NCI-H748 treated with DMSO at 0.1 percent for 48 hours (cell line): ENCODE results near the gene QSOX1.

Experiments used
- DNase-seq: peaks from one replicate; lab custom pipeline; 2025; lab: John Stamatoyannopoulos, UW

QSOX1 gene

DNA sequence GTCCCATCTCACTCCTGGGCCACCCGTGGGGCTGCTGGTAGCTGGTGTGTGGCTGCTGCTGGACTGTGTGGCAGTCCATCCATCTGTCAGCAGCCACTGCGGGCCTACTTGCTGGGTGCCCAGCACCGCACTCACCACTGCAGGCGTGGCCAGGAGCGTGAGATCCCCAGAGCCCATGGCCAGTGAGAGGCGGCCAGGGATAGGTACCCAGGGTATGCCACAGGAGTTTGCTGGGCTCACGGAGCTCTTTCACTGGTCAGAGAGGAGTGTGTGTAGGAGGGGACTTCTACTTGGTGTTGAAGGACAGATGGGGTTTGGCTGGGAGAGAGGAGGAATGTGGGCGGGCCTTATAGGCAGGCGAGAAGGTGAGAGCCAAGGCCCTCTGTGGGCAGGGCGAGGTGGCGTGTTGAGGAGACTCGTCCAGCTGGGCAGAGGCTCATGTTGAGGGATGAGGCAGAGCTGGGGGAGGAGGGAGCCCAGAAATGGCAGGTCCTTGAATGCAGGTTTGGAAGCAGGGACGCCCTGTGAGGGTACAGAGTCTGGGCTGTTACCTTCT, 15.0 kb downstream of the QSOX1 start:
- no peak for DNase-seq

DNA sequence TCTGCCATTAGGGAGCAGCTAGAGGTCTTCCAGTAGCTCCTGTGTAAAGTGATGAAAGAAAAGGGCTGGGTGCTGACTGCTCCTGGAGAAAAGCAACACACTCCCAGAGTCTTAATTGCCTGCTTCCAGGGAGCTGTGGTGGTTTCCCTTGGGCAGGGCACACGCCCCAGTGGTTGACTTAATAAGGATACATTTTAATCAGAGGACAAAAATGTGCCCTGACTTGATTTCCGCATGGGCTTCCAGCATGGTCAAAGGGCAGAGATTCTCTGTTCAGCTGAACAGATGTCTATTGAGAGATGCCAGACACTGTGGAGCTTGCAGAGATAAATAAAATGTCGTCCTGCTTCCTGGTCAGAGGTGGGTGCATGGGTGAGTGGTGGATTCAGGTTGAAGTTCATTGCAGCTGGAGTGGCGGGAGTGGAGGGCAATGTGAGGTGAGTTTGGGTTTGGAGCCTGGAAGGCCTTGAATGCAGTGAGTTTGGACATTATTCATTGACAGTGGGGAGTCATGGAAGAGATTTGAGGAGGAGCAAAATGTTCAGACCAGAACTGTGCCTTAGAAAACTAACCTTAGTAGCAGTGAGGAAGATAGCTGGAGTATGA, 16.0 kb downstream of the QSOX1 start:
- no peak for DNase-seq

DNA sequence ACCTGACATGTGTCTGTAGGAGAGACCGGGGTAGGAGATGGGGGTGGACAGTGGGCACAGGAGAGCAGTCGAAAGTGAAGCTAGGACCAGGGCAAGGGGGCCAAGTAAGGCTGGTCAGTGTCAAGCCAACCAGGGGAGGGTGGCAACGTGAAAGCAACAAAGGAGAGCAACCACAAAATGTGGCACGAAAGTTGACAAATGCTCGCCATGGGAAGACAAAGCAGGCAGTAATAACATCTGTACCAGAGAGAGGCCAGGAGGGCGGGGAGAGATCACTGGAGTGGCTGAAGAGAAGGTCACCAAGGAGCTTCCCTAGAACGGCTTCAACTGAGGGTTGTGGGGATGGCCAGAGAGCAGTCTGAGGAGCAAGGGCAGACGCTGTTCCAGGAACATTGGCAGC, 17.0 kb downstream of the QSOX1 start:
- DNase-seq = no peak

DNA sequence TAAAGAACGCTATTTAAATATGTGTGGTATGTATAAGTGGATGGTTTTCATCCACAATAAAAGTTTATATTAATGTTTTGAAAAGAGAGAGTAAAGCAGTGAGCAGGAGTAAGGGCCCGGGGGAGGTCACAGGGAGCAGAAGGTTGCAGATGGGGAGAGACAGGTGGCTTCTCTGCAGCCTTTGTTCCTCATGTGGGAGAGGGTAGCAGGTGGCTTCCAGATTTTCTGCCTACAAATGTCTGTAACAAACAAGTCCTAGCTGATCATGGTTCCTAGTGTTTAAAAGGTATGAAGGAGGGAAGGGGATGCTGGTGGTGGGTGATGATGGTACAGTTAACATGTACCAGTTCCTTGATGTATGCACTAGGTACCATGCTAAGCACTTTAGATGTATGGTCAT, 18.8 kb downstream of the QSOX1 start:
- no peak for DNase-seq

DNA sequence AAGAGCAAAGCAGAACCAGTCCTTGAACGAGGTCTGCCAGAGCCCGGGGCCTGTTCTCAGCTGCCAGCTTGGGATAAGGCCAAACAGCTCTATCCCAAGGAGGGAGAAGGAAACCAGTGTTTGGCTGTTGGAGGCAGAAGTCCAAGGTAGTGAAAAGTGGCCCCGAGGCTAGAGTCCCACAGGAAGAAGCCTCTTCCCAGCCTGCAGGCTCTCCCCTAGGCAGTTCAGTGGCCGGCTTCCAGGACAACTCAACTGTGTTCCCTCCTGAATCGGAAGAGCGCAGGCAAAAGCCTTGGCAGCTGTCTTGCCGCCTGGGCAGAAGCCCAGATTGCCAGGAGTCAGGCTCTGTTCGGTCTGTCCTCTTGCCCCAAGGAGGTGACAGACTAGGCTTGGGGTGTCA, 19.3 kb downstream of the QSOX1 start:
- no peak for DNase-seq

DNA sequence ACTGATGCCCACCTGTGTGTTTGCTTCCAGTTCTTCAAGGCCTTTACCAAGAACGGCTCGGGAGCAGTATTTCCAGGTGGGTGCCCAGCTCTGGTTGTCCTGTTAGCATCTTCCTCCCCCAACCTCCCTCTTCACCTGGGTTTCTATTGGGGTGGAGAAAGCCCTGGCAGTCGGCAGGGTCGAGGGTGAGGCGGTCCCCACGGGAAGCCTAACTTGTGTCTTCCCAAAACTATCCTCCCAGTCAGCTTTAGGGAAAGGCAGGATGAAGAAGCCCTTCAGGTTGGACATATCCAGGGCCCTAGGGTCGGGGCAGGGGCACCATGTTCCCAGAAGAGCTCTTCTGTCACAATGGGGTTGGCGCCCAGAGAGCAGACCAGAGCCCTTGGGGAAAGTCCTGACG, 20.6 kb downstream of the QSOX1 start:
- no peak for DNase-seq

DNA sequence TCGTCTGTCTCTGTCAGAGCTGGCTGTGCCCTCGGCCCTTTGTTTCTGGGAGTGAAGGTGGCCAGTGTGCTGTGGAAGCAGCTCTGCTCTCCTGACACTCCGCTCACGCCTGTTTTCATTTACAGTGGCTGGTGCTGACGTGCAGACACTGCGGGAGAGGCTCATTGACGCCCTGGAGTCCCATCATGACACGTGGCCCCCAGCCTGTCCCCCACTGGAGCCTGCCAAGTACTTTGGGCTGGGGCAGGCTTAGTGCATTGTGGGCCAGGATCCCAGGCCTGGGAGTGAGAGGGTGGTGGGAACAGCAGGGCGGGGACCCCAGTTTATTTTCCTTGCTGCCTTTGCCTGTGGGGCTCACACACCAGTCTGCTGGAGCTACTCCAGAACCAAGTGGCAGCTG, 21.1 kb downstream of the QSOX1 start:
- DNase-seq = no peak

DNA sequence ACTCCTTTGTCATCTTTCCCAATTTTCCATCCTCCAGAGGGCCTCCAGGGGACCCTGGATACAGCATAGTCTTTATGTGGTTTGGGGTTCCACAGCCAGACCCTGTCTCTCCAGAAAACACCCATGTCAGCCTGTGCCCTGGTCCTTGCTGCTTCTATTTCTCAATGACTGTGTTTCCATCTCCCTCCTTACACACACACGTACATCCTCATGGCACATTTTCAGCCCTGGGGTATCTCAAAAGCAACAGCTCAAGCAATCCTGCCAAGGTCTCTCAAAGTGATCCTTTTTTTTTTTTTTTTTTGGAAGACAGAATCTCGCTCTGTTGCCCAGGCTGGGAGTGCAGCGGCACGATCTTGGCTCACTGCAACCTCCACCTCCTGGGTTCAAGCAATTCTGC, 22.3 kb downstream of the QSOX1 start:
- DNase-seq = no peak

DNA sequence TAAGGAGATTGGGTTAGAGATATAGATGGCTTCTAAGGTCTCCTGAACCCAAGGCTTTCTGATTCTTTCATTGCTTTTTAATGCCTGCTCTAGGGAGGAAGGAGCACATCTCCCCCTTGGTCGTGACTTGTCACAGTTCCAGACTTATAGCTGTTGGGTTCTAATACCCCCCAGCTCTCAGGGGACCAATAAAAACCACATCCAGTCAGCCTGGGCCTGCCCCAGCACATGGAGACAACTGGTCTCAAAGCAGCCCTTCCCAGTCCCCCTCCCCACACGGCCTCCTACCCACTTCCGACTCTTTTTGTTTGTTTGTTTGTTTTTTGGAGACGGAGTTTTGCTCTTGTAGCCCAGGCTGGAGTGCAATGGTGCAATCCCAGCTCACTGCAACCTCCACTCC, 23.3 kb downstream of the QSOX1 start:
- DNase-seq = no peak

DNA sequence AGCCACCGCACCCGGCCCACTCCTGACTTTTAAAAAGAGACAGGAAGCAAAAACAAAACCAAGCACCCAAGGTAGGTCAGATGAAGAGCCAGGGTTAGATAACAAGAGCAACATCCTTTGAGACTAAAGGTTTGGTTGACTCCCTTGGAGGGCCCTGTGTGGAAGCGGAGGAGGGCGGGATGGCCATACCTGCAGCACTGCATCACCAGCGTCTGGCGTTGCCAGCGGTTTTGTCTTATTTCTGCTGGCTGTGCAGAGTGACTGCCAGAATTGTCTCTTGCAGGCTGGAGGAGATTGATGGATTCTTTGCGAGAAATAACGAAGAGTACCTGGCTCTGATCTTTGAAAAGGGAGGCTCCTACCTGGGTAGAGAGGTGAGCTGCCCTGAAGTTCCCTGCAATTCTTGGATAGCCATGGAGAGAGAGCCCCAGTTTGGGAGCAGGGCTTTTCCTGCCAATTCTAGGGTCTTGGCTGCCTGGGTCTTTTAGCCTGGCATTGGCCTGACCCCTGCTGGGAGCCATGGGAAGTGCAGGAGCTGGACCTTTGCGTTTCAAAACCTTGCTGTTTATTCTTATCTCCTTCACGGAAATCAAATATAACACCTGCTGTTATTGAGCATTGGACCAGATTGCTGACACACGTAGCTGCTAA, 24.0 kb downstream of the QSOX1 start:
- peak; percentile 18 for DNase-seq

DNA sequence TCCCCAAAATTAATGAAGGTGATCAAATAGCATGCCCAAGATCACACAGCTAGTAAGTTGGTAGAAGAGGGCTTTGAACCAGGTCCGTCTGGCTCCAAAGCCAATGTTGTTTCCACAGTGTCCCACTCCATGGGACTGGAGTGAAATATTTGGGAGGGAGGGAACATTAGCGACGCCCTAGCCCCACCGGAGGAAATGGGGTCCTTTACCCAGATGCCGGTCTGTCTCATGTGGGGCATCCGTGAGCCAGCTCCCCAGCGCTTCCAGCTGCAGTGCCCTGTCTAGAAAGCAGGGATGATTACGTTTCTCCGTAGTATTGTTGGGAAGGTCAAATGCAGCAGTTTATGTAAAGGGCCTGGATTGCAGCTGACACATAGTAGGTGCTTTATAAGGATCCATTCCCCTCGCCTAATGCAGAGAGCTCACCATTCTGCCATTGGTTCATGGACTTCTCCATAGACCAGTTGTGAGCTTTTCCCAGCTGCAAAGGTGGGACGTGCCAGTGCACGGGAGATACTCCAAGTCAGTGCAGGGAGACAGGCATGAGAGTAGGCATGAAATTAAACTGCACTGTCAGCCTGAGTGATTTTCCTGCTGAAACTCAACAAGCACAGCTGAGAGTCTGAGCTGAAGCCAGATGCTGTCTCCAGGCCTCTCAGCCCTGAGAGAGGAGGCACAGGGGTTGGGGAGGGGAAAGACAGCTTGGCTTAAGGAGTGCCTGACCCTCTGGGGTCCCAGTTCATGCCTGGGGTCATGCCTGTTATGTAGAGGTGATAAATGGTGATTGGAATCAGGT, 24.7 kb downstream of the QSOX1 start:
- DNase-seq = no peak

DNA sequence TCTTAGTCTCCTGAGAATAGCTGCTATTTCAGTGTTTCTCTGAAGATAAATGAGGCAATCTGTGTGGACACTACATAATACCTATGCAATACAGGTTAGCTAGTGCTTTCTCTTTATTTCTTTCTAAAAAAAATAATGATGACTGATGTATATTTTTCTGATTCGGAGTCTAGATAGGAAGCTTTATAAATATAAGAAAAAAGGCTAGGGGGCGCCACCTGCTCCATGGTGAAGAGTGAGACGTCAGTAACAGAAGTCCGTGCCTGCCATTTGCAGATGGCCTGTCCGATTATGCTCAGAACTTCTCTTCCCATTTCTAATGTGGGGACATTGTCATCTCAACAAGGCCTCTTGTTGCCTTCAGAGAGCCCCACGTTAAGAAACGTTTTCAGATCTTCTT, 26.4 kb downstream of the QSOX1 start:
- DNase-seq = no peak

DNA sequence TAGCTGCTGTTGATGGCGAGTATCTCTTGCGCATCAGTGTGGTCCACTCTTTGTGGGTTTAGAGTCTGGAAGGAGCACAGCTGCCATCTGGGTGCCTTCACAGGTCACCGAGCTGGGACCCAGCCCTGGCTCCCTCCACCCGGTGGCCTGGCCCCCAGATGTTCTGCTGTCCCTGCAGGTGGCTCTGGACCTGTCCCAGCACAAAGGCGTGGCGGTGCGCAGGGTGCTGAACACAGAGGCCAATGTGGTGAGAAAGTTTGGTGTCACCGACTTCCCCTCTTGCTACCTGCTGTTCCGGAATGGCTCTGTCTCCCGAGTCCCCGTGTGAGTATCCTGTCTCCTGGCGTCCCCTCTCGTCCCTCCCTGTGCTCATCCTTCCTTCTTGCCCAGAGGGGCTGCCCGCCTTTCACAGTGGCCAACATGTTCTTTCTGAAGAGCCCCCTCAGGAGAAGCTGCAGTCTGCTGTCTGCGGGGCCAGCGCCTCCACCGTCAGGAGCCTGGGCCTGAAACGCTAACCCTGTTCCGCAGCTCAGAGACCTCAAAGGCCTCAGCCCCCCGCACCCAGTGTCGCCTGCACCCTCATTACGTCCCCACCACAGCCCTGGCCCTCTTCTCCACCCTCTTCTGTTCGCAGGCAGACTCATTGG, 27.4 kb downstream of the QSOX1 start:
- DNase-seq = no peak

DNA sequence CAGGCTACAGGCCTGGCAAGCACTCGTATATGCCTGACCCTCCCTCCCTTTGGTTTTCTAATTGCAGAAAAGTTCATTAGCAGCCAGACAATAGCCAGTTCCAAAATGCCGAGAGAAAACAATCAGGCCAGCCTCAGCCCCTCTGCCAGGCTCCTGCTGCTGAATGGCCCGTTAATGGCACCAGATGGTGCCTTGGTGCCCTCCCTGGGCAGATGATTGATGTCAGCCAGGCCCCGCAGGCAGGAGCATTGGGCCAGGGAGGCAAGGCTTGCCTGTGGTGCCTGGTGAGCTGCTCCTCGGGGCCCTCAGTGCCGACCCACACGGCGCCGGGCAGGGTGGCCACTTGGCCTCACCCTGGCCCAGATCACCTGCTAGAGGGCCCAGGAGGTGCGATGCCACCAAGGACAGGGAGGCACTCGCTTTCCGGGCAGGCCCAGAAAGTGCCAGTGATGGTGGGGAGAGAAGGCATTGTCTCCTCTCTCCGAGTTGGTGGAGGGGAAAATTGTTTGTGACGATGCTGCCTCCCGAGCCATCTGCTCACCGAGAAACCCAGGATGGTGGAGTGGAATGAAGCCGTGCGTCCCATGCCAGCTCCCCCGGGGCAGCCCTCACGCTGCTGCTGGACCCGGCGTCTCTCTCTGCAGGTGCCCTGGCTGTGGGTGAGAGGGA, 28.1 kb downstream of the QSOX1 start:
- no peak for DNase-seq

DNA sequence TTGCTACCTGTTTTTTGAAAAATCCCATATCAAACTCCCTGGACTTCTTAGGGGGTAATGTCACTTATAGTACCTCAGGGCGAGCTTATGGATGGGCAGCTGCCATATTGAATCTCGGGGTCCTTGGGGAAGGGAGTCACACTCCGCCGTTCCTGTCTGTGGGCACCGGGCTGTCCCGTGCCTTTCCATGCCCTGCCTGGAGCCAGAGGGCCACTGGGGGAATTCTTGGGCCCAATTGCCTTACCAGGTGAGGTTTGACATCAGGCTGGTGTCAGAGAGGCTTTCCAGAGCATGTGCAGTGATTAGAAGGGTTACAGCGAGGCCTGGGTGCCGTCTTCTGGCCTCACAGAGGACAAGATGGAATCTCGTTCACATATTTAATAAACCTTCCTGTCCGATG, 28.8 kb downstream of the QSOX1 start:
- no peak for DNase-seq

DNA sequence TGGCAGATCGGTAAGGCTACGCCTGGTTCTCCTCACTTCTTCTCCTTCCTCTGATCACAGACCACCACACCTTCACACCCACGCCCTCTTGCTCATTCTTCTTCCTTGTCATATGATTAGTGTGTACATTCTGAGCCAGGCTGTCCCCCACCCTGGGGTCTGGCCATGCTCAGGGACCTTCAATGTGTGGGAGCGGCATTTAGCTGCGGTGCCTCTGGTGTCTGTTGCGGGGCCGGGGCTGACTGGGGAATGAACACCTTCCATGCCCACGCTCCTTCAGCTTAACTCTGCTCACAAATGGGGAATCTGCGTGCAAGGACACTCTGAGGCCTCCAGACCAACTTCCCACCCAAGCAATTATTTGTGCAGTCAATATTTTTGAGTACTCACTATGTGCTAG, 29.4 kb downstream of the QSOX1 start:
- DNase-seq = no peak

DNA sequence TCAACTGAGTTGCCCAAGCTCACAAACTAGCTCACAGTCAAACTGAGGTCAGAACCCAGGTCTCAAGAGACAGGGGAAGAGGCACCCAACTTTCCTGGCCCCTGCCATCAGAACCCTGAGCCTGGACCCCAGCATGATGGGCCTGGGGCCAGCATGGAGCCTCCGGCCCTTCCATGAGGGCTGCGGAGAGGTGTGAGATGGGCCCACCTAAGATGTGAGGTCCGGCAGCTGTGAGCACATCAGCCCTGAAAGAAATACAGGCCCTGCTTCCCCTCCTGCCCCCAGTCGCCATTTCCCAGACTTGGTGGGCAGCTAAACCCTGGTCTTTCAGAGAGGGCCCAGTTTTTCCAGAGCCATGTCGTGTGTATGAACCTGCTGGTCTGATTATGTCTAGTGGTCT, 30.6 kb downstream of the QSOX1 start:
- DNase-seq = no peak

DNA sequence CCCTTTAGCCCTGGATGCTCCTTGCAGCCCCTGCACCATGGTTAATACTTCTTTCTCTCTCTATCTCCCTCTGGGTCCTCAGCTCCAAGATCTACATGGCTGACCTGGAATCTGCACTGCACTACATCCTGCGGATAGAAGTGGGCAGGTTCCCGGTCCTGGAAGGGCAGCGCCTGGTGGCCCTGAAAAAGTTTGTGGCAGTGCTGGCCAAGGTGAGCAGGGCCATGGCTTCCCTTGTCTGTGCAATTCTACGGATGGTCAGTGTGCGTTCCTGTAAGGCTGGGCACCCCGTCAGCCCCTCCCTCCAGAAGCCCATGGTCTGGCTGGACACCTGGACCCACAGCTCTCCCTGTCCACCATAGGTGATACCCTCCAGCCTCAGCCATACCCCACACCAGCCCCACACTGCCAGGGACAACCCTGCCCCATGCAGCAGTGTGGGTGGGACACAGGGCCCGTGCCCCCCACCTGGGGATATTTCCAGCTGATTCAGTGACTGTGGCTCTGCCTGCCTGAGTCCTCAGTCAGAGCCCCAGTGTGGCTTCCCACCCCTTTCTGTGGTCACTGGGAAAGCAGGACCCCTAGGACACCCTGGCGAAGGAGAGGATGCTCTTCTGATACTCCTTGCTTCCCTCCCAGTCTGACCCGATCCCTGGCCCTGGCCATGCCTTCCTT, 31.4 kb downstream of the QSOX1 start:
- DNase-seq = no peak

DNA sequence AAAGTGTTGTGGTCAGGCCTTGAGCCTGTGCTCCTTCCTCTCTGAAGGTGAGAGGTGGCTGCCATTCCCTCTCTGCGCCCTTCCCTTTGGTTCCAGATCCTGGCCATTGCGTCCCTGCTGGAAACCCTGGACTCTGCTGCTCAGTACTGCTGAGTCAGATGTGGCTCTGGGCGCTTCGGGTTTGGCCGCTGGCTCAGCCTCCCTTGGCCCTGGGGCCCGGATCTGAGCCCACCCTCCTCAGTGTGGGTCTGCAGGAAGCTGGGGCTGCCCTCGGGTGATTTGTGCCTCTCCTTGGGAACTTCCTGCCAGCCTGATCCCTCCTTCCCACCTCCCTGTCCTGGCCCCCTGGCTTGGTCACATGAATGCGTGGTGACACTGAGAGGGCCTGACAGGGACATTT, 32.2 kb downstream of the QSOX1 start:
- no peak for DNase-seq

DNA sequence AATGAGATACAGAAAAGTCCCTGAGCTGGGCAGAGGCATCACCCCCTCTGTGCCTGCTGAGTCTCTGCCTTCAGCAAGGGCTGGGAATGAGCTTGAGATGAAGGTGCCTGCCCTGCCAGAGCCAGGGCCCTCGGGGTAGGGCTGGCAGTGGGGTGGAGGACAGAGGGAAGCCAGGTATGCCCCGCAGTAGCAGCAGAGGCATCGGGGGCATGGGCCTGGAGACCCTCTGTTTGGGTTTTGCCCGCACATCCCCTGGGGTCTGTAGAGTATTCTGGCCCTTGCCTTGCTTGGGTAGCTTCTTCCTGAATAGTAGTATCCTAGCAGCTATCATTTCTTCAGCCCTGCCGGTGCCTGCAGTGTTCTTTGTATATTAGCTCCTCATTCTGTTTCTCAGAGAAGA, 33.0 kb downstream of the QSOX1 start:
- no peak for DNase-seq

DNA sequence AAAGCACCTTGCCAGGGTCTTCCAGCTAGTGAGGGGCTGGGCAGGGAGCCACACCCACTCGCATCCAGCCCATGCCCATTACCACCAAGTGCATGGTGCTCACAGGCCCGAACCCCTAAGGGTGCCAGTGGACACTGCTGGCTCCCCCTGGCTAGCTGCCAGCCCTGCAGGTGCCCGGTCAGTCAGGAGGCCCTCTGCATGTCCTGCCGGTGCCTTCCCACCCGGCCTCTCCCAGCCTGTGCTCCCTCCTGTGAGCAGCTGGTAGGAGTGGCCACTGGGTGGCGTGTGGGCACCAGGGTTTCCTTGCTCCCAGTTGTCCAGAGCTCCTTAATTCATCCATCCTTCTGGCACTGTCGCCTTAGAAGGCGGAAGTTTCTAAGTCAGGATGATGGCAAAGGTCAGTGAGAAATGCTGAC, 33.4 kb downstream of the QSOX1 start:
- peak; percentile 53 for DNase-seq
